Upper lobe of left lung (tissue), 4 donors: Measurements from ENCODE around the gene MDM2.

Experiments used
- EP300 ChIP-seq, 4 donors: sonication (generic); formaldehyde crosslinking; IDR thresholded peaks; one replicate each; pipeline ENCODE4 v1.5.1; 2017; ENCODE audit warnings: antibody characterized with exemption in 4 of 4, control low read depth in 2 of 4
- POLR2A ChIP-seq, 4 donors: fragments of 450-650 bp; IDR thresholded peaks; one replicate each; pipeline ENCODE4 v1.5.1; 2016 to 2017; ENCODE audit warnings: antibody characterized with exemption in 4 of 4, mild to moderate bottlenecking in 2 of 4
- POLR2AphosphoS5 ChIP-seq, 2 donors: sonication (generic); formaldehyde crosslinking; IDR thresholded peaks; one replicate each; pipeline ENCODE4 v1.5.1; 2017; ENCODE audit warnings: antibody characterized with exemption in 2 of 2
- TF ChIP-seq, protein P1 (sequence below), 6 experiments: fragments of 450-650 bp in 4 of 6; fragments of 200-600 bp in 2 of 6; sonication (generic) in 2 of 6; IDR thresholded peaks; one replicate each; pipeline ENCODE4 v1.5.1; 2016 to 2019; ENCODE audit warnings: antibody characterized with exemption in 6 of 6

DNA sequence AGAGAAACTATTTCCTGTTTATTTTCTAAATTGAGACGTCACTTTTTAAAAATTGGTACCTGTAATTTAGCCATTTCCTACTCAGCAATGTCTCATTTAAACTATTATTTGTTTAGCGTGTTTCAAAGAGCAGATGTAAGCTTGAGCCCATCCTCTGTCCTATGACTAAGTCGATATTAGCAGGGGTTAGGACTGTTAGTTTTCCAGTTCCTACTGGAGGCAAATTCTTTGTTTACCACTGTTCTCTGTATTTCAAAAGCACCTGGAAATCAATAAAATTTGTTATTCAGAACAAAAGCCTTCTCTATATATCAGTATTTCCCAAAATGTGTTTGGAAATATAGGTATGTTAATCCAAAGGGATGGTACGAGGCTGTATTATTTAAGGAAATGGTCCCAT lies 42.4 kb downstream of the MDM2 start:
- TF ChIP-seq POLR2AphosphoS5 (IDR thresholded peaks at IDR 0.05) (no peak), POLR2A (IDR thresholded peaks at IDR 0.05) (no peak), EP300 (IDR thresholded peaks at IDR 0.05) (no peak)
- TF ChIP-seq, protein P1, sequence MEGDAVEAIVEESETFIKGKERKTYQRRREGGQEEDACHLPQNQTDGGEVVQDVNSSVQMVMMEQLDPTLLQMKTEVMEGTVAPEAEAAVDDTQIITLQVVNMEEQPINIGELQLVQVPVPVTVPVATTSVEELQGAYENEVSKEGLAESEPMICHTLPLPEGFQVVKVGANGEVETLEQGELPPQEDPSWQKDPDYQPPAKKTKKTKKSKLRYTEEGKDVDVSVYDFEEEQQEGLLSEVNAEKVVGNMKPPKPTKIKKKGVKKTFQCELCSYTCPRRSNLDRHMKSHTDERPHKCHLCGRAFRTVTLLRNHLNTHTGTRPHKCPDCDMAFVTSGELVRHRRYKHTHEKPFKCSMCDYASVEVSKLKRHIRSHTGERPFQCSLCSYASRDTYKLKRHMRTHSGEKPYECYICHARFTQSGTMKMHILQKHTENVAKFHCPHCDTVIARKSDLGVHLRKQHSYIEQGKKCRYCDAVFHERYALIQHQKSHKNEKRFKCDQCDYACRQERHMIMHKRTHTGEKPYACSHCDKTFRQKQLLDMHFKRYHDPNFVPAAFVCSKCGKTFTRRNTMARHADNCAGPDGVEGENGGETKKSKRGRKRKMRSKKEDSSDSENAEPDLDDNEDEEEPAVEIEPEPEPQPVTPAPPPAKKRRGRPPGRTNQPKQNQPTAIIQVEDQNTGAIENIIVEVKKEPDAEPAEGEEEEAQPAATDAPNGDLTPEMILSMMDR (IDR thresholded peaks at IDR 0.05), result no peak
